AG04449 (cell line): ENCODE measurements around the gene CMTM6.

Experiments used
- CTCF ChIA-PET: fragments of 350-600 bp; formaldehyde crosslinking; extraction: SDS; loops from one replicate; lab custom pipeline; 2021; ENCODE audit warnings: antibody characterized with exemption; lab: Yijun Ruan, JAX
- POLR2A ChIA-PET: fragments of 400-600, 350-600 bp; formaldehyde crosslinking; extraction: SDS; loops from one replicate; lab custom pipeline; 2020; ENCODE audit warnings: antibody characterized with exemption, inconsistent platforms; lab: Yijun Ruan, JAX
- DNase-seq: peaks from one replicate; pipeline ENCODE4 v3.0.0-alpha.2; 2010; ENCODE audit warnings: low read depth, low spot score
- H3K4me3 ChIP-seq: 2 replicates; pipeline ENCODE4 v1.5.1; 2011; ENCODE audit warnings: low read depth, mild to moderate bottlenecking, control low read depth, low read length
- CTCF ChIP-seq: IDR thresholded peaks from one replicate; pipeline ENCODE4 v1.5.1; 2011; ENCODE audit warnings: mild to moderate bottlenecking, moderate library complexity, low read length, control low read depth, inconsistent platforms; ENCODE audit not compliant: insufficient read depth; ENCODE audit errors: missing control alignments

CMTM6 gene

GRCh38 chr3:32460031-32460749 lies 42.5 kb downstream of the CMTM6 start:
- H3K4me3 ChIP-seq, result no peak overlapping the region
- CTCF ChIA-PET, result interaction anchor here (1.1 to 1.8 kb wide), 3 partner anchors 9 to 85 kb away, joined by 4 to 7 read pairs (median 4); no protein-coding TSS in a partner anchor
- no peak for TF ChIP-seq CTCF
- DNase-seq, result no peak
- POLR2A ChIA-PET, result interaction anchor here (1.0 kb wide), 1 partner anchor 21 kb away, joined by 3 read pairs; no protein-coding TSS in a partner anchor

- no peak for TF ChIP-seq CTCF
- no peak for DNase-seq
- ChIA-PET POLR2A (no interaction called here), CTCF (interaction anchor here (1.3 kb wide), 2 partner anchors 8 to 14 kb away, joined by 3 to 13 read pairs; no protein-coding TSS in a partner anchor)
- no peak overlapping the region for H3K4me3 ChIP-seq
These were observed 43.2 kb downstream of the CMTM6 start for GRCh38 chr3:32459450-32459849.

GRCh38 chr3:32457971-32458471 lies 44.6 kb downstream of the CMTM6 start:
- no peak for DNase-seq
- POLR2A ChIA-PET, result no interaction called here
- CTCF ChIA-PET, result interaction anchor here (1.3 to 12.7 kb wide), 3 partner anchors 11 to 83 kb away, joined by 3 to 144 read pairs (median 22); no protein-coding TSS in a partner anchor
- TF ChIP-seq CTCF, result no peak
- H3K4me3 ChIP-seq, result no peak overlapping the region

- ChIA-PET CTCF (interaction anchor here (4.9 to 12.7 kb wide), 2 partner anchors 12 to 81 kb away, joined by 22 to 144 read pairs; no protein-coding TSS in a partner anchor), POLR2A (no interaction called here)
- TF ChIP-seq CTCF, result no peak
- H3K4me3 ChIP-seq, result no peak overlapping the region
- no peak for DNase-seq
These were observed 46.1 kb downstream of the CMTM6 start for GRCh38 chr3:32456429-32457130.

- POLR2A ChIA-PET, result no interaction called here
- DNase-seq, result no peak
- no peak for TF ChIP-seq CTCF
- CTCF ChIA-PET, result interaction anchor here (4.9 to 12.7 kb wide), 2 partner anchors 13 to 81 kb away, joined by 22 to 144 read pairs; no protein-coding TSS in a partner anchor
- H3K4me3 ChIP-seq, result no peak overlapping the region
These were observed 46.8 kb downstream of the CMTM6 start for GRCh38 chr3:32455609-32456428.
